ENCODE measurements around the gene MRPL34. TPM values are rescaled to one million over a fixed set of nuclear protein-coding genes. Genes with fewer than 3 reads are reported as not detected.
A peak's percentile ranks its signal among the peaks of the same experiment; 100 is the strongest.

Gene MRPL34
- total and polyA plus RNA-seq, 9 of the 15 experiments (the other 6 are each of a cell fraction or from before 2014, with no cell fraction given): 11.5 to 256 (median 72.5) TPM

DNA sequence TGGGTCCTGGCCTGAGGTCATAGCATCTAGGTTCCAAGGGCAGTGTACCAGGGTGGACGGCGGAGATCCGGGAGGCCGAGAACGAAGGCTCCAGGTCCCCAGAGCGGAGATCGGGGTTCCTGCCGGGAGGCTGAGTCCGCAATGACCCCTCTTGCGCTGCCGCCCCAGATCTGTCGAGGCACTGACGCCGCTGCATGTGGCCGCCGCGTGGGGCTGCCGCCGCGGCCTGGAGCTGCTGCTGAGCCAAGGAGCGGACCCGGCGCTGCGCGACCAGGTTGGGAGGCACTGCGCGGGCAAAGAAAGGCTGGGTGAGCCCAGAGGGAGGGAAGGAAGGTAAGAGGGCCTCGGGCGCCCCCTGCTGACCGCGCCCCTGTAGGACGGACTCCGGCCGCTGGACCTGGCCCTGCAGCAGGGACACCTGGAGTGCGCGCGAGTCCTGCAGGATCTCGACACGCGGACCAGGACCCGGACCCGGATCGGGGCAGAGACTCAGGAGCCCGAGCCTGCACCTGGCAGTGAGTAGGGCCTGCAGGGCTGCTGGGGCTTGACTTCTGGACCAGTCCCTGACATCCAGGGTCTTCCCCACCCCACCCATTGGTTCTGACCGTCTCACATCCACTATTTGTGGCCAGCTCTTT, 23.1 kb upstream of the MRPL34 start (continued):
- TF ChIP-seq, protein P1, sequence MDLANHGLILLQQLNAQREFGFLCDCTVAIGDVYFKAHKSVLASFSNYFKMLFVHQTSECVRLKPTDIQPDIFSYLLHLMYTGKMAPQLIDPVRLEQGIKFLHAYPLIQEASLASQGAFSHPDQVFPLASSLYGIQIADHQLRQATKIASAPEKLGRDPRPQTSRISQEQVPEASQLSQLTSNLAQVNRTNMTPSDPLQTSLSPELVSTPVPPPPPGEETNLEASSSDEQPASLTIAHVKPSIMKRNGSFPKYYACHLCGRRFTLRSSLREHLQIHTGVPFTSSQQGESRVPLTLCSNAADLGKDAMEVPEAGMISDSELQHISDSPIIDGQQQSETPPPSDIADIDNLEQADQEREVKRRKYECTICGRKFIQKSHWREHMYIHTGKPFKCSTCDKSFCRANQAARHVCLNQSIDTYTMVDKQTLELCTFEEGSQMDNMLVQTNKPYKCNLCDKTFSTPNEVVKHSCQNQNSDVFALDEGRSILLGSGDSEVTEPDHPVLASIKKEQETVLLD (IDR thresholded peaks at IDR 0.05): peak; percentile 46; the same call in 1 of the 2 replicates
- TF ChIP-seq, protein P2, sequence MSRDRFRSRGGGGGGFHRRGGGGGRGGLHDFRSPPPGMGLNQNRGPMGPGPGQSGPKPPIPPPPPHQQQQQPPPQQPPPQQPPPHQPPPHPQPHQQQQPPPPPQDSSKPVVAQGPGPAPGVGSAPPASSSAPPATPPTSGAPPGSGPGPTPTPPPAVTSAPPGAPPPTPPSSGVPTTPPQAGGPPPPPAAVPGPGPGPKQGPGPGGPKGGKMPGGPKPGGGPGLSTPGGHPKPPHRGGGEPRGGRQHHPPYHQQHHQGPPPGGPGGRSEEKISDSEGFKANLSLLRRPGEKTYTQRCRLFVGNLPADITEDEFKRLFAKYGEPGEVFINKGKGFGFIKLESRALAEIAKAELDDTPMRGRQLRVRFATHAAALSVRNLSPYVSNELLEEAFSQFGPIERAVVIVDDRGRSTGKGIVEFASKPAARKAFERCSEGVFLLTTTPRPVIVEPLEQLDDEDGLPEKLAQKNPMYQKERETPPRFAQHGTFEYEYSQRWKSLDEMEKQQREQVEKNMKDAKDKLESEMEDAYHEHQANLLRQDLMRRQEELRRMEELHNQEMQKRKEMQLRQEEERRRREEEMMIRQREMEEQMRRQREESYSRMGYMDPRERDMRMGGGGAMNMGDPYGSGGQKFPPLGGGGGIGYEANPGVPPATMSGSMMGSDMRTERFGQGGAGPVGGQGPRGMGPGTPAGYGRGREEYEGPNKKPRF (IDR thresholded peaks at IDR 0.05; ENCODE audit: low read depth, low read length): no peak
- TF ChIP-seq TAF15 (IDR thresholded peaks at IDR 0.05; ENCODE audit: low read depth, low read length): no peak
- no peak for TF ChIP-seq TCF7L2 (IDR thresholded peaks at IDR 0.05; ENCODE audit: low read depth, low read length)
- TF ChIP-seq GABPA (tag; conservative IDR thresholded peaks at IDR 0.05; ENCODE audit: low read depth): no peak
- no peak for TF ChIP-seq SMARCC2 (IDR thresholded peaks at IDR 0.05; ENCODE audit: low read depth)
- no peak for TF ChIP-seq ZNF384 (IDR thresholded peaks at IDR 0.05; ENCODE audit: low read depth, low read length)
- no peak for TF ChIP-seq EHMT2 (IDR thresholded peaks at IDR 0.05)
- TF ChIP-seq RBBP5 (IDR thresholded peaks at IDR 0.05; ENCODE audit: borderline replicate concordance, insufficient read depth, low read length, poor library complexity, severe bottlenecking): no peak
- no peak for TF ChIP-seq ZNF707 (CRISPR knock-in tag; conservative IDR thresholded peaks at IDR 0.05)
- no peak for TF ChIP-seq SMARCA4 (IDR thresholded peaks at IDR 0.05)
- TF ChIP-seq, protein P3, sequence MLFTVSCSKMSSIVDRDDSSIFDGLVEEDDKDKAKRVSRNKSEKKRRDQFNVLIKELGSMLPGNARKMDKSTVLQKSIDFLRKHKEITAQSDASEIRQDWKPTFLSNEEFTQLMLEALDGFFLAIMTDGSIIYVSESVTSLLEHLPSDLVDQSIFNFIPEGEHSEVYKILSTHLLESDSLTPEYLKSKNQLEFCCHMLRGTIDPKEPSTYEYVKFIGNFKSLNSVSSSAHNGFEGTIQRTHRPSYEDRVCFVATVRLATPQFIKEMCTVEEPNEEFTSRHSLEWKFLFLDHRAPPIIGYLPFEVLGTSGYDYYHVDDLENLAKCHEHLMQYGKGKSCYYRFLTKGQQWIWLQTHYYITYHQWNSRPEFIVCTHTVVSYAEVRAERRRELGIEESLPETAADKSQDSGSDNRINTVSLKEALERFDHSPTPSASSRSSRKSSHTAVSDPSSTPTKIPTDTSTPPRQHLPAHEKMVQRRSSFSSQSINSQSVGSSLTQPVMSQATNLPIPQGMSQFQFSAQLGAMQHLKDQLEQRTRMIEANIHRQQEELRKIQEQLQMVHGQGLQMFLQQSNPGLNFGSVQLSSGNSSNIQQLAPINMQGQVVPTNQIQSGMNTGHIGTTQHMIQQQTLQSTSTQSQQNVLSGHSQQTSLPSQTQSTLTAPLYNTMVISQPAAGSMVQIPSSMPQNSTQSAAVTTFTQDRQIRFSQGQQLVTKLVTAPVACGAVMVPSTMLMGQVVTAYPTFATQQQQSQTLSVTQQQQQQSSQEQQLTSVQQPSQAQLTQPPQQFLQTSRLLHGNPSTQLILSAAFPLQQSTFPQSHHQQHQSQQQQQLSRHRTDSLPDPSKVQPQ (CRISPR knock-in tag; IDR thresholded peaks at IDR 0.05; ENCODE audit: borderline replicate concordance): no peak
- no peak for TF ChIP-seq MTA2 (IDR thresholded peaks at IDR 0.05; ENCODE audit: low read depth)
- no peak for TF ChIP-seq MIER1 (IDR thresholded peaks at IDR 0.05; ENCODE audit: low read depth)
- TF ChIP-seq POLR2A (conservative IDR thresholded peaks at IDR 0.05): 0 out of 2 replicates have a peak, but pooled peaks have one; percentile 32
- no peak for TF ChIP-seq FOXM1 (IDR thresholded peaks at IDR 0.05; ENCODE audit: low read depth)
- TF ChIP-seq FOXM1 (CRISPR knock-in tag; IDR thresholded peaks at IDR 0.05; ENCODE audit: low read depth): 0 out of 2 replicates have a peak, but pooled peaks have one; percentile 43
- TF ChIP-seq, protein P4, sequence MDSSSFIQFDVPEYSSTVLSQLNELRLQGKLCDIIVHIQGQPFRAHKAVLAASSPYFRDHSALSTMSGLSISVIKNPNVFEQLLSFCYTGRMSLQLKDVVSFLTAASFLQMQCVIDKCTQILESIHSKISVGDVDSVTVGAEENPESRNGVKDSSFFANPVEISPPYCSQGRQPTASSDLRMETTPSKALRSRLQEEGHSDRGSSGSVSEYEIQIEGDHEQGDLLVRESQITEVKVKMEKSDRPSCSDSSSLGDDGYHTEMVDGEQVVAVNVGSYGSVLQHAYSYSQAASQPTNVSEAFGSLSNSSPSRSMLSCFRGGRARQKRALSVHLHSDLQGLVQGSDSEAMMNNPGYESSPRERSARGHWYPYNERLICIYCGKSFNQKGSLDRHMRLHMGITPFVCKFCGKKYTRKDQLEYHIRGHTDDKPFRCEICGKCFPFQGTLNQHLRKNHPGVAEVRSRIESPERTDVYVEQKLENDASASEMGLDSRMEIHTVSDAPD (CRISPR knock-in tag; IDR thresholded peaks at IDR 0.05): no peak
- TF ChIP-seq ZEB2 (IDR thresholded peaks at IDR 0.05): no peak
- TF ChIP-seq, protein P5, sequence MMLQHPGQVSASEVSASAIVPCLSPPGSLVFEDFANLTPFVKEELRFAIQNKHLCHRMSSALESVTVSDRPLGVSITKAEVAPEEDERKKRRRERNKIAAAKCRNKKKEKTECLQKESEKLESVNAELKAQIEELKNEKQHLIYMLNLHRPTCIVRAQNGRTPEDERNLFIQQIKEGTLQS (IDR thresholded peaks at IDR 0.05): no peak
- TF ChIP-seq, protein P5 (CRISPR knock-in tag; conservative IDR thresholded peaks at IDR 0.05): no peak; the same call in 1 of the 2 replicates

All from K562 (cell line).